Posterior vena cava (tissue), 2 donors: ENCODE measurements around the gene RPL12. TPM values are rescaled to one million over a fixed set of nuclear protein-coding genes. Genes with fewer than 3 reads are reported as not detected.
A peak's percentile ranks its signal among the peaks of the same experiment; 100 is the strongest.

Experiments
- DNase-seq: peaks from one replicate; pipeline ENCODE4 v3.0.0-alpha.2; 2020; ENCODE audit warnings: low spot score
- intact Hi-C, 2 donors: fragments of 100-400 bp; cut with DNase I; formaldehyde crosslinking; loops; one replicate each; pipeline versions ENCODE4 v1.14.1 to v1.14.2; 2022 to 2023
- long read RNA-seq, 2 donors: library from polyadenylated mRNA; unstranded; transcript quantifications; one replicate each; pipeline ENCODE4 v2.0.0, GENCODE V29; 2020 to 2021
- total RNA-seq, 2 donors: library from RNA; stranded (reverse); fragmentation: NEBNext Ultra II Directional; extraction: Animal tissue kit (Norgen Biotek cat#: 25700); gene quantifications; one replicate each; pipeline ENCODE4 v1.2.1, GENCODE V29; 2021
- donor health status: DM: yes; HTN: yes; CAD: no.
- donor health status: DM: yes; HTN: yes; CAD: no.

RPL12 gene
- 1,000 to 10,000 TPM in 1 of 2 donors, 100 to 1,000 TPM in 1; 993 to 1,044 TPM for total RNA-seq
- long read RNA-seq, donor 1, transcript RPL12-201 (7 exons, 633 nt) = major isoform, 109 of 121 reads
- long read RNA-seq, donor 1, partial matches to known transcripts = 7 of 121 reads
- long read RNA-seq, donor 1, other reads (novel, unspliced or antisense) = 1 of 121 reads
- long read RNA-seq, donor 2, transcript RPL12-204 (7 exons, 864 nt) = minor isoform, 8 of 265 reads
- long read RNA-seq, donor 2, transcript RPL12-201 (7 exons, 633 nt) = major isoform, 241 of 265 reads
- long read RNA-seq, donor 2, partial matches to known transcripts = 10 of 265 reads
- long read RNA-seq, donor 2, other reads (novel, unspliced or antisense) = 4 of 265 reads

GRCh38 chr9:127450830-127451607 lies at the start of gene RPL12, which contains the start of gene LRSAM1:
Gene RPL12 (minus strand): TSS chr9:127451406. CDS start chr9:127451317, 89 bp downstream.
Gene LRSAM1 (plus strand): TSS chr9:127451510. CDS start chr9:127454528, 3,018 bp downstream.
- intact Hi-C loops = no loop called here
- DNase-seq = peak; percentile 99

- intact Hi-C loops = loop anchor here (5.0 to 10.0 kb wide), 3 partner anchors 86 to 426 kb away; no protein-coding TSS in a partner anchor
- peak; percentile 53 for DNase-seq
Observed at GRCh38 chr9:127500862-127501261, 49.7 kb upstream of the RPL12 start.

GRCh38 chr9:127500399-127500798 lies 49.2 kb upstream of the RPL12 start:
- intact Hi-C loops = loop anchor here (5.0 to 10.0 kb wide), 3 partner anchors 87 to 427 kb away; no protein-coding TSS in a partner anchor
- DNase-seq = no peak

GRCh38 chr9:127498298-127498697 lies 47.1 kb upstream of the RPL12 start:
- intact Hi-C loops = no loop called here
- no peak for DNase-seq

- DNase-seq = no peak
- intact Hi-C loops = no loop called here
Observed at GRCh38 chr9:127497656-127498290, 46.6 kb upstream of the RPL12 start.

GRCh38 chr9:127496974-127497373 lies 45.8 kb upstream of the RPL12 start:
- intact Hi-C loops = no loop called here
- DNase-seq = no peak

GRCh38 chr9:127495884-127496555 lies 44.8 kb upstream of the RPL12 start:
- DNase-seq = no peak
- intact Hi-C loops = no loop called here

GRCh38 chr9:127494304-127494702 lies 43.1 kb upstream of the RPL12 start:
- DNase-seq = no peak
- intact Hi-C loops = no loop called here

GRCh38 chr9:127493592-127494303 lies 42.5 kb upstream of the RPL12 start:
- DNase-seq = no peak
- intact Hi-C loops = no loop called here

- DNase-seq = no peak
- intact Hi-C loops = no loop called here
Observed at GRCh38 chr9:127492616-127493015, 41.4 kb upstream of the RPL12 start.

- DNase-seq = no peak
- intact Hi-C loops = no loop called here
Observed at GRCh38 chr9:127491516-127491915, 40.3 kb upstream of the RPL12 start.

- intact Hi-C loops = no loop called here
- DNase-seq = no peak
Observed at GRCh38 chr9:127490535-127491230, 39.5 kb upstream of the RPL12 start.

GRCh38 chr9:127489471-127490115 lies 38.4 kb upstream of the RPL12 start:
- intact Hi-C loops = no loop called here

GRCh38 chr9:127488946-127489345 lies 37.7 kb upstream of the RPL12 start:
- intact Hi-C loops = no loop called here
- DNase-seq = no peak

More at GRCh38 chr9:127489471-127490115, 38.4 kb upstream of the RPL12 start:
- peak; percentile 74 for DNase-seq

GRCh38 chr9:127485995-127486394 lies 34.8 kb upstream of the RPL12 start:
- DNase-seq = no peak
- intact Hi-C loops = no loop called here

- intact Hi-C loops = no loop called here
Observed at GRCh38 chr9:127482662-127483061, 31.5 kb upstream of the RPL12 start.

GRCh38 chr9:127479507-127480081 lies 28.4 kb upstream of the RPL12 start:
- no peak for DNase-seq
- intact Hi-C loops = loop anchor here in 1 of 2 donors (2.0 kb wide), 1 partner anchor 27 kb away; no protein-coding TSS in a partner anchor

More at GRCh38 chr9:127482662-127483061, 31.5 kb upstream of the RPL12 start:
- no peak for DNase-seq
